NCI-H2171 treated with DMSO at 0.1 percent for 48 hours (cell line): Measurements from ENCODE around the gene LAX1.

Source experiments
- DNase-seq: peaks from one replicate; lab custom pipeline; 2025; lab: John Stamatoyannopoulos, UW

The LAX1 gene

DNA sequence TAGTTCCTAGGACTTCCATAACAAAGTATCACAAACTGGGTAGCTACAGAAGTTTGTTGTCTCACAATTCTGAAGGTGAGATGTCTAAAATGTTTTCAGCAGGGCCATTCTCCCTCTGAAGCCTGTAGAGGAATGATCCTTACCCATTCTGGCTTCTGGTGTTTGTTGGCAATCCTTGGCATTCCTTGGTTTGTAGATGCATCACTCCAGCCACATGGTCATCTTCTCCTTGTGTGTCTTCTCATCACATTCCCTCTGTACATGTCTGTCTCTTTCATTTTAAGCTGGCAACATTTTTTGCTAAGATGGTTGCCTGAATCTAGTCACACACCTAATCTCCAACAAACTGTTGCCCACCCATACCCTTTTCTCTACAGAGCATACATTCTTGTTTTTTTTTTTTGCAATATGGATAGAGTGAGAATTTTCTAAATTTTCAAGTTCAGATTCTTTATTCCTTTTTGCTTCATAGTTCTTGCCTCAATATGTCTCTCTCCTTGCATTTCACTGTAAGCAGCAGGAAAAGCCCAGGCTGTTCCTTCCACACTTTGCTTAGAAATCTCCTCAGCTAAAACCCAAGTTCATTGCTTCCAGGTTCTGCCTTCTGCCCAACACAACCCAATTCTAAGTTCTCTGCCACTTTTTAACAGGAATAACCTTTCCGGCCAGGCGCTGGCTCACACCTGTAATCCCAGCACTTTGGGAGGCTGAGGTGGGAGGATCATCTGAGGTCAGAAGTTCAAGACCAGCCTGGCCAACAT lies 48.8 kb downstream of the LAX1 start:
- no peak for DNase-seq

DNA sequence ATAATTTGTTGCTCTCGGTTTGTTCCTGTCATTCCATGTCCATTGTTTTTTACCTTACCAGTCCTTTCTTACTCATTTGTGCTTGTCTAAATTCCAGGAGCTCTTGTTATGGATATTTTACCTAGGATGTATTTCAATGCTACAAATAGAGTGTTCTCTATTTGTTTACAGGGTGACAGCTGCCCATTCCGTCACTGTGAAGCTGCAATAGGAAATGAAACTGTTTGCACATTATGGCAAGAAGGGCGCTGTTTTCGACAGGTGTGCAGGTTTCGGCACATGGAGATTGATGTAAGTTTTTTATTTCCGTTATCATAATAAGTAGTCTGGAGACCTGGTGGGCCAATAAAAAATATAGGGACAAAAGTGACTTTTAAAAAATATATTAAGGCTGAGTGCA lies 53.4 kb downstream of the LAX1 start:
- DNase-seq = no peak

GRCh38 chr1:203823306-203823705 lies 58.3 kb downstream of the LAX1 start:
- DNase-seq = peak; percentile 77
